ENCODE data around the gene CCDC188. TPM values are rescaled to one million over a fixed set of nuclear protein-coding genes. Genes with fewer than 3 reads are reported as not detected.

Gene CCDC188
- total and polyA plus RNA-seq, 2 donors (not counting 1 experiment from before 2014, with no cell fraction given): not detected

GRCh38 chr22:20197407-20198030 is 46.7 kb upstream of the CCDC188 start:
- WGBS (ENCODE audit: insufficient coverage): 94% methylated on average over 17 of the region's 18 CpGs
- Histone ChIP-seq H3K27ac (ENCODE audit: low read length in 2 of 2) (no peak overlapping the region), H3K9ac (ENCODE audit: low read length) (no peak overlapping the region), H3K79me2 (ENCODE audit: control insufficient read depth, insufficient read depth, low read length) (no peaks in the 10 kb centered on the region), H3K4me1 (ENCODE audit: control insufficient read depth in 2 of 2, insufficient read depth in 2 of 2, low read length in 2 of 2) (no peaks in the 10 kb centered on the region), H3K9me3 (ENCODE audit: control extremely low read depth in 1 of 3, control insufficient read depth in 2 of 3, insufficient read depth in 1 of 3, low read length in 2 of 3) (no peaks in the 10 kb centered on the region), H3K36me3 (replicated peaks in 1 of 2; ENCODE audit: control extremely low read depth in 1 of 2, control insufficient read depth in 1 of 2, extremely low read depth in 1 of 2, insufficient read depth in 2 of 2, low read length in 1 of 2) (no peaks in the 10 kb centered on the region), H4K20me1 (ENCODE audit: control insufficient read depth, insufficient read depth, low read length, poor library complexity, severe bottlenecking) (no peaks in the 10 kb centered on the region), H3K4me3 (ENCODE audit: control extremely low read depth in 1 of 5, extremely low read depth in 1 of 5, insufficient read depth in 1 of 5, low read depth in 2 of 5, low read length in 4 of 5) (no peak overlapping the region), H3K4me2 (replicated peaks; ENCODE audit: low read depth, low read length, poor library complexity, severe bottlenecking) (no peak overlapping the region), H3K27me3 (replicated peaks in 1 of 4; ENCODE audit: control extremely low read depth in 1 of 4, control insufficient read depth in 3 of 4, insufficient read depth in 4 of 4, low read length in 3 of 4) (peaks cover 0 to 2% (median 0%) of the 10 kb centered on the region in 4 experiments), H2AFZ (ENCODE audit: insufficient read depth, low read depth, low read length, poor library complexity, severe bottlenecking) (no peak overlapping the region)
- no peak for DNase-seq
- POLR2A ChIA-PET: no interaction called here
- no peak for TF ChIP-seq EZH2 (IDR thresholded peaks at IDR 0.05; ENCODE audit: borderline replicate concordance, insufficient read depth, low read depth, low read length, poor library complexity, severe bottlenecking)
- no peak for TF ChIP-seq CTCF (IDR thresholded peaks at IDR 0.05)
- H3K27me3 Mint-ChIP-seq: peaks cover 7% of the 10 kb centered on the region
- CTCF ChIA-PET: no interaction called here
- intact Hi-C loops (cut with micrococcal nuclease): no loop called here
- no peak overlapping the region for H3K4me3 Mint-ChIP-seq
- no peak for ATAC-seq (ENCODE audit: low read depth)
- H3K9me3 Mint-ChIP-seq (ENCODE audit: insufficient read depth): no peaks in the 10 kb centered on the region
- no peak overlapping the region for H3K27ac Mint-ChIP-seq
- H3K4me1 Mint-ChIP-seq: no peaks in the 10 kb centered on the region

GRCh38 chr22:20196094-20196842 is 45.4 kb upstream of the CCDC188 start:
- ChIA-PET CTCF (no interaction called here), POLR2A (no interaction called here)
- H3K27me3 Mint-ChIP-seq: peaks cover 4% of the 10 kb centered on the region
- intact Hi-C loops (cut with micrococcal nuclease): no loop called here
- H3K27ac ChIP-seq (ENCODE audit: low read length in 2 of 2): no peak overlapping the region
- no peaks in the 10 kb centered on the region for H3K4me1 Mint-ChIP-seq
- no peaks in the 10 kb centered on the region for H3K9me3 ChIP-seq (ENCODE audit: control extremely low read depth in 1 of 3, control insufficient read depth in 2 of 3, insufficient read depth in 1 of 3, low read length in 2 of 3)
- H3K4me1 ChIP-seq (ENCODE audit: control insufficient read depth in 2 of 2, insufficient read depth in 2 of 2, low read length in 2 of 2): no peaks in the 10 kb centered on the region
- H3K9me3 Mint-ChIP-seq (ENCODE audit: insufficient read depth): no peaks in the 10 kb centered on the region
- H3K36me3 ChIP-seq (replicated peaks in 1 of 2; ENCODE audit: control extremely low read depth in 1 of 2, control insufficient read depth in 1 of 2, extremely low read depth in 1 of 2, insufficient read depth in 2 of 2, low read length in 1 of 2): no peaks in the 10 kb centered on the region
- H4K20me1 ChIP-seq (ENCODE audit: control insufficient read depth, insufficient read depth, low read length, poor library complexity, severe bottlenecking): no peaks in the 10 kb centered on the region
- ATAC-seq (ENCODE audit: low read depth): no peak
- no peak overlapping the region for H3K4me2 ChIP-seq (replicated peaks; ENCODE audit: low read depth, low read length, poor library complexity, severe bottlenecking)
- TF ChIP-seq CTCF (IDR thresholded peaks at IDR 0.05) (no peak), EZH2 (IDR thresholded peaks at IDR 0.05; ENCODE audit: borderline replicate concordance, insufficient read depth, low read depth, low read length, poor library complexity, severe bottlenecking) (no peak)
- no peak overlapping the region for H3K9ac ChIP-seq (ENCODE audit: low read length)
- no peak overlapping the region for H3K4me3 ChIP-seq (ENCODE audit: control extremely low read depth in 1 of 5, extremely low read depth in 1 of 5, insufficient read depth in 1 of 5, low read depth in 2 of 5, low read length in 4 of 5)
- no peak overlapping the region for H2AFZ ChIP-seq (ENCODE audit: insufficient read depth, low read depth, low read length, poor library complexity, severe bottlenecking)
- H3K27me3 ChIP-seq (replicated peaks in 1 of 4; ENCODE audit: control extremely low read depth in 1 of 4, control insufficient read depth in 3 of 4, insufficient read depth in 4 of 4, low read length in 3 of 4): peaks cover 0 to 2% (median 0%) of the 10 kb centered on the region in 4 experiments
- no peak for DNase-seq
- no peak overlapping the region for H3K27ac Mint-ChIP-seq
- no peaks in the 10 kb centered on the region for H3K79me2 ChIP-seq (ENCODE audit: control insufficient read depth, insufficient read depth, low read length)
- 88% methylated on average over 18 of the region's 19 CpGs for WGBS (ENCODE audit: insufficient coverage)
- no peak overlapping the region for H3K4me3 Mint-ChIP-seq
